ENCODE results near the gene A1BG. TPM values are rescaled to one million over a fixed set of nuclear protein-coding genes. Genes with fewer than 3 reads are reported as not detected.
"Not testable (repeated sequence)": the region's sequence is repeated elsewhere in the genome, so short reads cannot be mapped to it uniquely, and the experiment has no call there.

A1BG gene
- total RNA-seq, 4 donors from 2014 or later: 86.1 to 165 (median 97.6) TPM

GRCh38 chr19:58380037-58380661, 26.9 kb upstream of the A1BG start:
- H3K4me1 ChIP-seq: peaks cover 0 to 36% (median 19%) of the 10 kb centered on the region in 4 donors
- WGBS, 2 donors: 4 to 5% methylated on average over 24 of the region's 24 CpGs
- peak overlapping the region; percentile 46 to 93 (median 79) for H3K4me3 ChIP-seq
- H3K27me3 ChIP-seq: no peaks in the 10 kb centered on the region
- peak overlapping the region; percentile 83 to 96 (median 94) for H3K27ac ChIP-seq
- no peak for DNase-seq (ENCODE audit: low spot score in 2 of 2)
- TF ChIP-seq EP300 (IDR thresholded peaks at IDR 0.05) (no peak), POLR2A (IDR thresholded peaks at IDR 0.05) (no peak), CTCF (IDR thresholded peaks at IDR 0.05) (no peak)
- no peaks in the 10 kb centered on the region for H3K36me3 ChIP-seq
- H3K9me3 ChIP-seq: no peaks in the 10 kb centered on the region

DNA sequence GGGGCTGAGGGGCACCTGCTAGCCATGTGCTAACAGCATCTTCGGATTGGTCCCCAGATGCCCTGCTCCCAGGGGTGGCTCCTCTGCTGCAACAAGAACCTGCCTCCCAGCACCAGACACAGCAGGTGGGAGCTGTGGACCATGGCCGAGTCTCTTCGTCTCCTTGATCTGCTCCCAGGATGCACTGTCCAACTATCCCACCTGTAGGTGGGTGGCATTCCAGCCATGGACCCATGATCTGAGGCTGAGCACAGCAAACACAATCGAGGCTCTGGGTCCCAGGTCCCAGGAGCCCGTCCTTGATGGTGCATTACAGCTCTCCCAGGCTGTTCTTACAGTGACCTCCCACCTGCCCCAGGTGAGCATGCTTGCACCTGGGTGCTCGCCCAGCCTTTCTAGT, 26.0 kb upstream of the A1BG start:
- no peaks in the 10 kb centered on the region for H3K27me3 ChIP-seq
- no peak for DNase-seq (ENCODE audit: low spot score in 2 of 2)
- no peaks in the 10 kb centered on the region for H3K9me3 ChIP-seq
- WGBS, 2 donors: 93 to 95% methylated on average over 3 to 6 of the region's 6 CpGs
- H3K4me1 ChIP-seq: peaks cover 0 to 31% (median 19%) of the 10 kb centered on the region in 4 donors
- H3K36me3 ChIP-seq: no peaks in the 10 kb centered on the region
- TF ChIP-seq CTCF (IDR thresholded peaks at IDR 0.05) (no peak), EP300 (IDR thresholded peaks at IDR 0.05) (no peak), POLR2A (IDR thresholded peaks at IDR 0.05) (no peak)
- peak overlapping the region in 1 of 4 donors; percentile 95 for H3K27ac ChIP-seq
- H3K4me3 ChIP-seq: no peak overlapping the region

DNA sequence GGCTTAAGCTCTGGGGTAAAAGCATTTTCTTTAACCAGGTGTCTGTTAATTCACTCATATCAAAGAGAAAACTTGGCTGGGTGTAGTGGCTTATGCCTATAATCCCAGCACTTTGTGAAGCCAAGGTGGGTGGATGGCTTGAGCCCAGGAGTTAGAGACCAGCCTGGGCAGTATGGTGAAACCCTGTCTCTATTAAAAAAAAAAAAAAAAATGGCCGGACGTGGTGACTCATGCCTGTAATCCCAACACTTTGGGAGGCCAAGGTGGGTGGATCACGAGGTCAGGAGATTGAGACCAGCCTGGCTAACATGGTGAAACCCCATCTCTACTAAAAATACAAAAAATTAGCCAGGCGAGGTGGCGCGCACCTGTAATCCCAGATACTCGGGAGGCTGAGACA, 23.4 kb upstream of the A1BG start:
- not testable (repeated sequence) for H3K4me3 ChIP-seq; H3K27ac ChIP-seq; DNase-seq (ENCODE audit: low spot score in 2 of 2); H3K9me3 ChIP-seq; H3K36me3 ChIP-seq; H3K27me3 ChIP-seq
- WGBS, 2 donors: 85 to 86% methylated on average over 7 of the region's 7 CpGs
- peaks cover 0 to 18% (median 15%) of the 10 kb centered on the region in 4 donors for H3K4me1 ChIP-seq

GRCh38 chr19:58374200-58374599, 20.9 kb upstream of the A1BG start:
- no peak for TF ChIP-seq POLR2A (IDR thresholded peaks at IDR 0.05)
- Histone ChIP-seq H3K27ac (no peak overlapping the region), H3K4me3 (no peak overlapping the region), H3K36me3 (peaks cover 0 to 7% (median 0%) of the 10 kb centered on the region in 3 donors), H3K9me3 (no peaks in the 10 kb centered on the region), H3K4me1 (peaks cover 0 to 2% (median under 1%) of the 10 kb centered on the region in 4 donors), H3K27me3 (no peaks in the 10 kb centered on the region)
- WGBS, 2 donors: 83% methylated on average over 4 of the region's 4 CpGs
- DNase-seq (ENCODE audit: low spot score in 2 of 2): no peak

DNA sequence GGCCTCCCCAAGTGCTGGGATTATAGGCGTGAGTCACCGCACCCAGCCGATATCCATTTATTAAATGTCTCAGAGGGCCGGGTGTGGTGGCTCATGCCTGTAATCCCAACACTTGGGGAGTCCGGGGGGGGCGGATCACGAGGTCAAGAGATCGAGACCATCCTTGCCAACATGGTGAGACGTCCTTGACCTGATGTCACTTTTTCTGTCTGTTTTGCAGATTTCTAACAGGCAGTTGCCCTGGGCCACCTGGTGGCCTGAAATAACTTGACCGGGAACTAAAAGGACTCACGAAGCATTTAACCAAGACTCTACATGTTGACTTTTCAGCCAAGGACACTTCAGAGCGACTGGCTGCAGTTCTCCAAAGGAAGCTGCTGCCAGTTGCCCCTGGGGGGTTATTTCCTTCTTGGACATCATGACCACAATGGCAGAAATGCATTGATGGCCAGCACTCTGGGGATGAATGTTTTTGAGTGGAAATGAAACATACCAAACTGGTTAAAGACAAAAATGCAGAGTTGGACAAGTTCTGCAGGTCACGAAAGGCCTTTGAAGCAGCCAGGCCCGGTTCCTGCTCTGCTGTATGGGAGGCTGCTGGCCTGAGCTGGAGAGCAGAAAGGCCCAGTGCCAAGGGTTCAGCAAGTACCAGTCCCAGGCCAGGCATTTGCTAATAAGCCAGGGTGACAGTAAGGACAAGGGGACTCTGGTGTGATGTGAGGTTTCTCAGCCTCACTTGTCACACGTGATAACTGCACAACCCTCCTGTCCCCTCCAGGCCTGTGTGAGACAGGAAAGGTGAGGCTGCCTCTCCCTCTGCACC, 19.2 kb upstream of the A1BG start:
- H3K4me1 ChIP-seq: no peaks in the 10 kb centered on the region
- no peak for TF ChIP-seq EP300 (IDR thresholded peaks at IDR 0.05)
- TF ChIP-seq CTCF (IDR thresholded peaks at IDR 0.05): no peak
- TF ChIP-seq POLR2A (IDR thresholded peaks at IDR 0.05): no peak
- WGBS, 2 donors: 69 to 72% methylated on average over 15 of the region's 15 CpGs
- DNase-seq (ENCODE audit: low spot score in 2 of 2): no peak
- no peak overlapping the region for H3K4me3 ChIP-seq
- H3K36me3 ChIP-seq: peaks cover 0 to 22% (median 0%) of the 10 kb centered on the region in 3 donors
- no peaks in the 10 kb centered on the region for H3K27me3 ChIP-seq
- no peaks in the 10 kb centered on the region for H3K9me3 ChIP-seq
- H3K27ac ChIP-seq: no peak overlapping the region

All from tibial nerve (tissue), 4 donors.